SK-N-SH (cell line): ENCODE results near the gene GAN. TPM values are rescaled to one million over a fixed set of nuclear protein-coding genes. Genes with fewer than 3 reads are reported as not detected.

Experiments
- CTCF ChIA-PET: fragments of 300-600, 350-600 bp; formaldehyde crosslinking; extraction: SDS; loops from one replicate; lab custom pipeline; 2021; lab: Yijun Ruan, JAX
- POLR2A ChIA-PET: fragments of 350-600 bp; sonication (Branson Sonifier 250); formaldehyde crosslinking; extraction: SDS; loops from one replicate; lab custom pipeline; 2020; ENCODE audit warnings: antibody characterized with exemption, inconsistent platforms; lab: Yijun Ruan, JAX
- DNase-seq: peaks from one replicate; pipeline ENCODE4 v3.0.0; 2012
- H2AFZ ChIP-seq: fragments of 200-600 bp; sonication (generic); 2 replicates; pipeline ENCODE4 v1.8.1; 2016; ENCODE audit warnings: antibody characterized with exemption, mild to moderate bottlenecking, low read depth
- H3F3A ChIP-seq: fragments of 200-600 bp; sonication (generic); replicated peaks from 2 replicates; pipeline ENCODE3; 2016; ENCODE audit warnings: antibody characterized with exemption, mild to moderate bottlenecking; ENCODE audit not compliant: insufficient read depth
- H3K27ac ChIP-seq, 2 experiments: fragments of 200-500 bp in 1 of 2; fragments of 200-600 bp in 1 of 2; sonication (Bioruptor generic) in 1 of 2; sonication (generic), shearing (Covaris generic) in 1 of 2; 2 replicates each; pipeline versions ENCODE4 v1.5.1 to v1.6.1; 2014 to 2016; ENCODE audit warnings: low read depth in 2 of 2, inconsistent platforms in 1 of 2, low read length in 1 of 2, mild to moderate bottlenecking in 1 of 2, mixed read lengths in 1 of 2
- H3K27me3 ChIP-seq: fragments of 200-600 bp; sonication (generic), shearing (Covaris generic); 2 replicates; pipeline ENCODE4 v1.6.1; 2016; ENCODE audit warnings: mixed run types; ENCODE audit not compliant: insufficient read depth
- H3K36me3 ChIP-seq, 2 experiments: fragments of 200-500 bp in 1 of 2; fragments of 200-600 bp in 1 of 2; sonication (Bioruptor generic) in 1 of 2; sonication (generic) in 1 of 2; replicated peaks in 1 of 2; 2 replicates each; pipeline versions ENCODE3 to v1.5.1; 2014 to 2016; ENCODE audit warnings: low read length in 1 of 2, mild to moderate bottlenecking in 1 of 2; ENCODE audit not compliant: insufficient read depth in 2 of 2, control insufficient read depth in 1 of 2
- H3K4me1 ChIP-seq, 2 experiments: fragments of 200-500 bp in 1 of 2; fragments of 200-600 bp in 1 of 2; sonication (Bioruptor generic) in 1 of 2; sonication (generic), shearing (Covaris generic) in 1 of 2; 2 replicates each; pipeline versions ENCODE4 v1.5.1 to v1.6.1; 2014 to 2016; ENCODE audit warnings: low read depth in 1 of 2, low read length in 1 of 2, mixed run types in 1 of 2; ENCODE audit not compliant: insufficient read depth in 2 of 2, control insufficient read depth in 1 of 2
- H3K4me2 ChIP-seq: fragments of 200-600 bp; sonication (generic), shearing (Covaris generic); 2 replicates; pipeline ENCODE4 v1.6.1; 2017; ENCODE audit warnings: mixed run types
- H3K4me3 ChIP-seq, 2 experiments: fragments of 200-500 bp in 1 of 2; fragments of 200-600 bp in 1 of 2; sonication (Bioruptor generic) in 1 of 2; sonication (generic), shearing (Covaris generic) in 1 of 2; 2 replicates each; pipeline versions ENCODE4 v1.5.1 to v1.8.1; 2014 to 2016; ENCODE audit warnings: low read depth in 2 of 2, inconsistent platforms in 1 of 2, low read length in 1 of 2, mild to moderate bottlenecking in 1 of 2, mixed read lengths in 1 of 2, moderate library complexity in 1 of 2
- H3K79me2 ChIP-seq: fragments of 200-600 bp; sonication (generic); 2 replicates; pipeline ENCODE4 v1.8.1; 2017; ENCODE audit warnings: mild to moderate bottlenecking; ENCODE audit not compliant: insufficient read depth
- H3K9ac ChIP-seq: fragments of 200-600 bp; sonication (generic); 2 replicates; pipeline ENCODE4 v1.6.1; 2017; ENCODE audit warnings: mixed run types
- H3K9me2 ChIP-seq: fragments of 200-600 bp; sonication (generic); 2 replicates; pipeline ENCODE4 v1.6.1; 2017; ENCODE audit warnings: mixed run types
- H3K9me3 ChIP-seq: fragments of 200-600 bp; sonication (generic); 2 replicates; pipeline ENCODE4 v1.6.1; 2017; ENCODE audit warnings: mixed run types, mild to moderate bottlenecking, moderate library complexity
- H4K20me1 ChIP-seq: fragments of 200-600 bp; sonication (generic); 2 replicates; pipeline ENCODE4 v1.6.1; 2017; ENCODE audit warnings: mild to moderate bottlenecking, mixed run types; ENCODE audit not compliant: insufficient read depth
- CHD2 ChIP-seq: fragments of 150-350 bp; IDR thresholded peaks from 2 replicates; pipeline ENCODE4 v1.6.1; 2018; ENCODE audit warnings: low read length; ENCODE audit not compliant: partially characterized antibody
- ELF1 ChIP-seq: IDR thresholded peaks from 2 replicates; pipeline ENCODE4 v1.4.0; 2012
- EP300 ChIP-seq, 2 experiments: IDR thresholded peaks; 2 replicates each; pipeline versions ENCODE4 v1.4.0 to v1.6.1; 2012; ENCODE audit warnings: borderline replicate concordance in 1 of 2, low read depth in 1 of 2, low read length in 1 of 2
- FOXM1 ChIP-seq: IDR thresholded peaks from 2 replicates; pipeline ENCODE4 v1.4.0; 2012; ENCODE audit warnings: low read depth, mild to moderate bottlenecking
- JUND ChIP-seq: IDR thresholded peaks from 2 replicates; pipeline ENCODE4 v1.4.0; 2012
- MXI1 ChIP-seq: IDR thresholded peaks from 2 replicates; pipeline ENCODE4 v1.6.1; 2012; ENCODE audit warnings: mild to moderate bottlenecking, low read depth, low read length, improper control_type of control experiment
- NFIC ChIP-seq: IDR thresholded peaks from 2 replicates; pipeline ENCODE4 v1.4.0; 2012; ENCODE audit warnings: borderline replicate concordance
- NRF1 ChIP-seq: IDR thresholded peaks from 2 replicates; pipeline ENCODE4 v1.6.1; 2012; ENCODE audit warnings: low read depth, mild to moderate bottlenecking, low read length
- RAD21 ChIP-seq: IDR thresholded peaks from 2 replicates; pipeline ENCODE4 v1.6.1; 2012; ENCODE audit warnings: mild to moderate bottlenecking, low read length
- SIN3A ChIP-seq: IDR thresholded peaks from 2 replicates; pipeline ENCODE4 v1.6.1; 2012; ENCODE audit warnings: low read depth, mild to moderate bottlenecking, low read length, moderate library complexity, borderline replicate concordance
- SMC3 ChIP-seq: IDR thresholded peaks from 2 replicates; pipeline ENCODE4 v1.6.1; 2012; ENCODE audit warnings: low read depth, low read length, improper control_type of control experiment
- TCF12 ChIP-seq: IDR thresholded peaks from 2 replicates; pipeline ENCODE4 v1.4.0; 2012
- WGBS: methylation state at CpG from one replicate; pipeline ENCODE4 v1.1.6; 2017; ENCODE audit warnings: low lambda C conversion rate; 5-methylcytosine and 5-hydroxymethylcytosine counted together
- polyA plus RNA-seq, 3 experiments: library from polyadenylated mRNA; depleted of rRNA; stranded (reverse); fragments of >200 nt; gene quantifications; 2 replicates each; pipeline ENCODE4 v1.2.3, GENCODE V29; 2012
- TF ChIP-seq, protein P1 (sequence below): IDR thresholded peaks from 2 replicates; pipeline ENCODE4 v1.6.1; 2012; ENCODE audit warnings: mild to moderate bottlenecking, low read depth, low read length, moderate library complexity
- TF ChIP-seq, protein P2 (sequence below): IDR thresholded peaks from 2 replicates; pipeline ENCODE4 v1.4.0; 2012; ENCODE audit warnings: low read depth, borderline replicate concordance
- TF ChIP-seq, protein P3 (sequence below): IDR thresholded peaks from 2 replicates; pipeline ENCODE4 v1.4.0; 2012; ENCODE audit warnings: low read depth, borderline replicate concordance
- TF ChIP-seq, protein P4 (sequence below): IDR thresholded peaks from 2 replicates; pipeline ENCODE4; 2012

Gene GAN
- polyA plus RNA-seq, 1 of the 3 experiments (the other 2 are of a cell fraction) = 0.79 TPM

DNA sequence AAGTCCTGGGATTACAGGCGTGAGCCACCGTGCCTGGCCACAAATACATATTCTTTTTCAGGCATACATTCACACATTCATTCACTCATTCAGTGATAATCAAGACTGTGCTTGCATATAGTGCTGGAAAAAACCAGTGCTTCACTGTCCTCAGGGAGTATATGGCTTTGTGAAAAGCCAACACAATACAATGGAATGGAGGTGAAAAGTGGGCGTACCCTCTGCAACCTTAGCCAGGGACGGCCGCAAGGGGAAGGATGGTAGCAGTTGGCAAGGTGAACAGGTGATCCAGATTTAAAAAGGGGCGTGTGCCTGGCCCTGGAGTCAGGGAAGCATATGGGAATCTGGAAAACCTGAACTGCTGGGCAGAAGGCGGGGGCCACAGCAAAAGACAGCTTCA is 18.1 kb upstream of the GAN start:
- no peaks in the 10 kb centered on the region for H3K79me2 ChIP-seq
- H3F3A ChIP-seq = no peaks in the 10 kb centered on the region
- CTCF ChIA-PET = no interaction called here
- H3K27me3 ChIP-seq = no peaks in the 10 kb centered on the region
- H2AFZ ChIP-seq = no peak overlapping the region
- no peak overlapping the region for H3K9ac ChIP-seq
- no peaks in the 10 kb centered on the region for H3K36me3 ChIP-seq
- H3K9me3 ChIP-seq = no peaks in the 10 kb centered on the region
- no peak overlapping the region for H3K27ac ChIP-seq
- H3K4me3 ChIP-seq = no peak overlapping the region
- no peak for DNase-seq
- WGBS = 83% methylated on average over 7 of the region's 7 CpGs
- no peaks in the 10 kb centered on the region for H3K4me1 ChIP-seq
- POLR2A ChIA-PET = no interaction called here
- no peak overlapping the region for H3K4me2 ChIP-seq
- H4K20me1 ChIP-seq = no peaks in the 10 kb centered on the region
- no peaks in the 10 kb centered on the region for H3K9me2 ChIP-seq
- TF ChIP-seq JUND (no peak), EP300 (IDR thresholded peaks at IDR 0.05; ENCODE audit: borderline replicate concordance in 1 of 2, low read depth in 1 of 2, low read length in 1 of 2) (no peak), CHD2 (no peak), TCF12 (no peak), ELF1 (no peak), RAD21 (no peak), SIN3A (no peak), NFIC (no peak), SMC3 (no peak), FOXM1 (no peak), MXI1 (no peak), NRF1 (no peak)
- TF ChIP-seq, protein P1, sequence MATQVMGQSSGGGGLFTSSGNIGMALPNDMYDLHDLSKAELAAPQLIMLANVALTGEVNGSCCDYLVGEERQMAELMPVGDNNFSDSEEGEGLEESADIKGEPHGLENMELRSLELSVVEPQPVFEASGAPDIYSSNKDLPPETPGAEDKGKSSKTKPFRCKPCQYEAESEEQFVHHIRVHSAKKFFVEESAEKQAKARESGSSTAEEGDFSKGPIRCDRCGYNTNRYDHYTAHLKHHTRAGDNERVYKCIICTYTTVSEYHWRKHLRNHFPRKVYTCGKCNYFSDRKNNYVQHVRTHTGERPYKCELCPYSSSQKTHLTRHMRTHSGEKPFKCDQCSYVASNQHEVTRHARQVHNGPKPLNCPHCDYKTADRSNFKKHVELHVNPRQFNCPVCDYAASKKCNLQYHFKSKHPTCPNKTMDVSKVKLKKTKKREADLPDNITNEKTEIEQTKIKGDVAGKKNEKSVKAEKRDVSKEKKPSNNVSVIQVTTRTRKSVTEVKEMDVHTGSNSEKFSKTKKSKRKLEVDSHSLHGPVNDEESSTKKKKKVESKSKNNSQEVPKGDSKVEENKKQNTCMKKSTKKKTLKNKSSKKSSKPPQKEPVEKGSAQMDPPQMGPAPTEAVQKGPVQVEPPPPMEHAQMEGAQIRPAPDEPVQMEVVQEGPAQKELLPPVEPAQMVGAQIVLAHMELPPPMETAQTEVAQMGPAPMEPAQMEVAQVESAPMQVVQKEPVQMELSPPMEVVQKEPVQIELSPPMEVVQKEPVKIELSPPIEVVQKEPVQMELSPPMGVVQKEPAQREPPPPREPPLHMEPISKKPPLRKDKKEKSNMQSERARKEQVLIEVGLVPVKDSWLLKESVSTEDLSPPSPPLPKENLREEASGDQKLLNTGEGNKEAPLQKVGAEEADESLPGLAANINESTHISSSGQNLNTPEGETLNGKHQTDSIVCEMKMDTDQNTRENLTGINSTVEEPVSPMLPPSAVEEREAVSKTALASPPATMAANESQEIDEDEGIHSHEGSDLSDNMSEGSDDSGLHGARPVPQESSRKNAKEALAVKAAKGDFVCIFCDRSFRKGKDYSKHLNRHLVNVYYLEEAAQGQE = no peak
- TF ChIP-seq, protein P2, sequence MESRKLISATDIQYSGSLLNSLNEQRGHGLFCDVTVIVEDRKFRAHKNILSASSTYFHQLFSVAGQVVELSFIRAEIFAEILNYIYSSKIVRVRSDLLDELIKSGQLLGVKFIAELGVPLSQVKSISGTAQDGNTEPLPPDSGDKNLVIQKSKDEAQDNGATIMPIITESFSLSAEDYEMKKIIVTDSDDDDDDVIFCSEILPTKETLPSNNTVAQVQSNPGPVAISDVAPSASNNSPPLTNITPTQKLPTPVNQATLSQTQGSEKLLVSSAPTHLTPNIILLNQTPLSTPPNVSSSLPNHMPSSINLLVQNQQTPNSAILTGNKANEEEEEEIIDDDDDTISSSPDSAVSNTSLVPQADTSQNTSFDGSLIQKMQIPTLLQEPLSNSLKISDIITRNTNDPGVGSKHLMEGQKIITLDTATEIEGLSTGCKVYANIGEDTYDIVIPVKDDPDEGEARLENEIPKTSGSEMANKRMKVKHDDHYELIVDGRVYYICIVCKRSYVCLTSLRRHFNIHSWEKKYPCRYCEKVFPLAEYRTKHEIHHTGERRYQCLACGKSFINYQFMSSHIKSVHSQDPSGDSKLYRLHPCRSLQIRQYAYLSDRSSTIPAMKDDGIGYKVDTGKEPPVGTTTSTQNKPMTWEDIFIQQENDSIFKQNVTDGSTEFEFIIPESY = no peak
- TF ChIP-seq, protein P3, sequence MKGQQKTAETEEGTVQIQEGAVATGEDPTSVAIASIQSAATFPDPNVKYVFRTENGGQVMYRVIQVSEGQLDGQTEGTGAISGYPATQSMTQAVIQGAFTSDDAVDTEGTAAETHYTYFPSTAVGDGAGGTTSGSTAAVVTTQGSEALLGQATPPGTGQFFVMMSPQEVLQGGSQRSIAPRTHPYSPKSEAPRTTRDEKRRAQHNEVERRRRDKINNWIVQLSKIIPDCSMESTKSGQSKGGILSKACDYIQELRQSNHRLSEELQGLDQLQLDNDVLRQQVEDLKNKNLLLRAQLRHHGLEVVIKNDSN = no peak
- TF ChIP-seq, protein P4, sequence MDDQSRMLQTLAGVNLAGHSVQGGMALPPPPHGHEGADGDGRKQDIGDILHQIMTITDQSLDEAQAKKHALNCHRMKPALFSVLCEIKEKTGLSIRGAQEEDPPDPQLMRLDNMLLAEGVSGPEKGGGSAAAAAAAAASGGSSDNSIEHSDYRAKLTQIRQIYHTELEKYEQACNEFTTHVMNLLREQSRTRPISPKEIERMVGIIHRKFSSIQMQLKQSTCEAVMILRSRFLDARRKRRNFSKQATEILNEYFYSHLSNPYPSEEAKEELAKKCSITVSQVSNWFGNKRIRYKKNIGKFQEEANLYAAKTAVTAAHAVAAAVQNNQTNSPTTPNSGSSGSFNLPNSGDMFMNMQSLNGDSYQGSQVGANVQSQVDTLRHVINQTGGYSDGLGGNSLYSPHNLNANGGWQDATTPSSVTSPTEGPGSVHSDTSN = no peak
